Measurements from ENCODE around the gene HDGFL3. TPM values are rescaled to one million over a fixed set of nuclear protein-coding genes. Genes with fewer than 3 reads are reported as not detected.
A peak's percentile ranks its signal among the peaks of the same experiment; 100 is the strongest.
"Not testable (repeated sequence)": the region's sequence is repeated elsewhere in the genome, so short reads cannot be mapped to it uniquely, and the experiment has no call there.

The HDGFL3 gene
- 19.1 TPM for total RNA-seq

- ATAC-seq, result peak; percentile 44
These were observed at the start of gene HDGFL3 for GRCh38 chr15:83207660-83208366. TSS of gene HDGFL3 (minus strand) at chr15:83207823. CDS start at chr15:83207414, 409 bp downstream.

DNA sequence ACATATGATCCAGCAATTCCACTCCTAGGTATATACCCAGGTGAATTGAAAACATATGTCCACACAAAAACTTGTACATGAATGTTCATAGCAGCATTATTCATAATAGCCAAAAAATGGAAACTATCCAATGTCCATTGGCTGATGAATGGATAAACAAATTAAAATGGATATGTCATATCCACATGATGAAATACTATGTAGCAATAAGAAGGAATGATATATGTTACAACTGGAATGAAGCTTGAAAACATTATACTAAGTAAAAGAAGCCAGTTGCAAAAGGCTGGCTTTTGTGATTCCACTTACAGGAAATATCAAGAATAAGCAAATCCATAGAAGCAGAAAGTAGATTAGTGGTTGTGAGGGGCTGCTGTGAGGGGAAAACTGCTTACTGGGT, 43.2 kb upstream of the HDGFL3 start:
- no peak for ATAC-seq

GRCh38 chr15:83249030-83249343, 41.4 kb upstream of the HDGFL3 start:
- ATAC-seq, result no peak

GRCh38 chr15:83248151-83249029, 40.8 kb upstream of the HDGFL3 start:
- ATAC-seq, result peak; percentile 76

DNA sequence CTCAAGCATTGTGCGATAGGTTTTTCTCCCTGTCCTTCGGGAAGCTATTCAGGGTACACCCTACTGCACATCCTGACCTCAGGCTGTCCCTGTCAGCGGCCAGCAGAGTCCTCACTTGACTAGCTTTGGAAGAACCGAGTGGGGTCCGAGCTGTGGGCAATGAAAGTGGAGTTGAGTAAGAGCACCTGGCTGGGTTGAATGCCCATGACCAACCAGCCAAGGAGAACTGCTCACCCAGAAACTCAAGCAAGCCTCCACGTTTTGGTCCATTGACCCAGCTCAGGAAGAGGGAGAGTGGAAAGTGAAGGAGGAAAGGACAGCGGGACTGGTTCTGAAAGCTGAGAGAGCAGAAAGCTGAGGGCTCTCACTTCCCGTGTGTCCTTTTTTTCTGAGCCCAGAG, 36.0 kb upstream of the HDGFL3 start:
- ATAC-seq, result no peak

DNA sequence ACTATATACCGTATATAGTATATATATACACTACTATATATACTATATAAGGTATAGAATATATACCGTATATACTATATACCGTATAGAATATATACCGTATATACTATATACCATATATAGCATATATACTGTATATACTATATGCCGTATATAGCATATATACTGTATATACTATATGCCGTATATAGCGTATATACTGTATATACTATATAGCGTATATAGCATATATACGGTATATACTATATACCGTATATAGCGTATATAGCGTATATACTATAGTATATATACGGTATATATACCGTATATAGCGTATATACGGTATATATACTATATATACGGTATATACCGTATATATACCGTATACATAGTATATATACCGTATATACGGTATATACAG, 22.6 kb upstream of the HDGFL3 start:
- ATAC-seq, result no peak

- ATAC-seq, result no peak
These were observed 17.8 kb upstream of the HDGFL3 start for GRCh38 chr15:83225449-83225848.

GRCh38 chr15:83221781-83222180, 14.2 kb upstream of the HDGFL3 start:
- not testable (repeated sequence) for ATAC-seq

GRCh38 chr15:83219026-83219425, 11.4 kb upstream of the HDGFL3 start:
- no peak for ATAC-seq

DNA sequence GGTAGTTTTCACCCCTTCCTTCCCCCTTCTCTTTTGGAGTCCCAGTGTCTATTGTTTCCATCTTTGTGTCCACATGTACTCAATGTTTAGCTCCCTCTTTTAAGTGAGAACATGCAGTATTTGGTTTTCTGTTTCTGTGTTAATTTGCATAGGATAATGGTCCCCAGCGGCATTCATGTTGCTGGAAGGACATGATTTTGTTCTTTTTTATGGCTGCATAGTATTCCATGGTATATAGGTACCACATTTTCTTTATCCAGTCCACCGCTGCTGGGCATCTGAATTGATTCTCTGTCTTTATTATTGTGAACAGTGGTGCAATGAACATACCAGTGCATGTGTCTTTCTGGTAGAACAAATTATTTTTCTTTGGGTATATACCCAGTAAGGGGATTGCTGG, 7.7 kb upstream of the HDGFL3 start:
- no peak for ATAC-seq

DNA sequence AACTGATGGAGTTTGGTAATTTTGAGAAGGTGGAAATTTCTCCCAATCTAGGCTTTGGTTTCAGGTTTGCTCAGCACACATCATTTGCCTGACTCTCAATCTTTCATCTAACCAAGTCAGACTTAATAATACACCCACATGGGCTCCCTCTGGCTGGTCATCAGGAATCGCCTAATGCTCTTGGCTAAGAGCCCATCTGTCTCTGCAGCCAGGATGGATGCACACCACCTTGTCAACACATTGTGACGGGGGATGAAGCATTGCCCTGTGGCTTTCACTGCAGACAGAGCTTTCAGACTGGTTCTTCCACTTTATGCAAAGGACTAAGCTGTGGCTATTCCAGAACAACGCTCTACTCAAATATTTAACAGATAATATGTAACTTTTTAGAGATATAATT, 3.0 kb upstream of the HDGFL3 start:
- peak; percentile 71 for ATAC-seq

DNA sequence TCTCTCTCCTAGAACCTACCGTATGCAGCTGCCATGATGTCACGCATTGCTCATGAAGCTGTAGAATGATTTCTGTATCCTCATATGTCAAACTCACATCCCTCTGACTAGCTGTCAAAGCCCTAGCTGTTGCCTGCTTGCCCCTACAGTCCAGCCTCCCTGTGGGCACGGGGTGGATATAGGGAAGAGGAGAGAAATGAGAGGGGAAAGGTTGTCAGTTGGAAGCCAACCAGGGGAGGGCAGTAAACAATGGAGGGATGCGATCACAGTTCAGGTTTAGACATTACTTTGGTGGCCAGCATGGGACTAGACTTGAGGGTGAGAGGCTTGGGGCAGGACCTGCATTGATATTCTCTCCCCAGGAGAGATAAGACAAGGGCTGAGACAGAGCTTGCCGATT, 1.7 kb upstream of the HDGFL3 start:
- no peak for ATAC-seq

GRCh38 chr15:83208367-83208661, 691 bp upstream of the HDGFL3 start:
- ATAC-seq, result no peak

- peak; percentile 44 for ATAC-seq
These were observed 489 bp downstream of the HDGFL3 start for GRCh38 chr15:83207009-83207659.

GRCh38 chr15:83206526-83207008, 1.1 kb downstream of the HDGFL3 start:
- ATAC-seq, result no peak

DNA sequence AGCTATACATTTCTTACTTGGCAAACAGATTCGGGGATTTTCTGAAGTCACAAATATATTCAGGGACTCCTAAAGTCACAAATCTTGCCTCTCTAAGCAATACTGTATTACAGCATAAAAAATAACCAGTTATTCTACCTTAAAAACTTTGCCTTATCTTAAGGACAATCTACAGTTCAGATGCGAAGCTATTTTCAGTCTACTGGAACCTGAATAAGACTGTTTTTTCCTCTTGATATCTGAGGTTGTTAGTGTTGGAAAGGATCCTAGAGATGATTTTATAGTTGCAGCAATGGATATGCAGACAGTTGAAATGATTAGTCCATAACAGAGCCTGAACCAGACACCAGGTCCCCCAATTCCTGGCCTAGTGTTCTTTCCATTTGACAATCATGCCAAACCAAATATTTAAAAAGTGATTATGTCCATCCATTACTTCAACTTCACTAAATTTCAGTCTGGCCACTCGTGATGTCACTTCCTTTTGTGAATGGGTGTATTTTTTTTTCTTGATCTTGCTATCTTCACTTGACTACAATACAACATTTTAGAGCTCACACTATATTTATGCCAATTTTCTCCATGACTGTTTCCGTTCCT, 1.8 kb downstream of the HDGFL3 start:
- ATAC-seq, result no peak

- no peak for ATAC-seq
These were observed 2.9 kb downstream of the HDGFL3 start for GRCh38 chr15:83204697-83205096.

DNA sequence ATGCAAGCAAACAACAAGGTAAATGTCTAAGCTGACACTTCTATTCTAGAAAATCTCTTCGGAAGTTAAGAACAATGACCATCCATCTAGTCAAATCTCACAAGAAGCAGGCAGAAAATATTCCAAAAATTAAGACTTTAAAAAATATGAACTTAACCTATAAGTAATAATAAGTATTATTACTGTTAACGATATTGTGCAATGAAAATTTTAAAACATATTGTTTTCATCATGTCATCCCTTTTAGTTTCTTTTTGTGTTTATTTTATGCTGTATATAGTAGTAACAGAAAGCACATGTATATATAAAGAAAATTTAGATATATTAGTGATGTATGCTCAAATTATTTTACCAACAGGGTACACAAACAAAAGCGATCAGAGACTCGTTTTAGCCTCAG, 4.1 kb downstream of the HDGFL3 start:
- ATAC-seq, result no peak

DNA sequence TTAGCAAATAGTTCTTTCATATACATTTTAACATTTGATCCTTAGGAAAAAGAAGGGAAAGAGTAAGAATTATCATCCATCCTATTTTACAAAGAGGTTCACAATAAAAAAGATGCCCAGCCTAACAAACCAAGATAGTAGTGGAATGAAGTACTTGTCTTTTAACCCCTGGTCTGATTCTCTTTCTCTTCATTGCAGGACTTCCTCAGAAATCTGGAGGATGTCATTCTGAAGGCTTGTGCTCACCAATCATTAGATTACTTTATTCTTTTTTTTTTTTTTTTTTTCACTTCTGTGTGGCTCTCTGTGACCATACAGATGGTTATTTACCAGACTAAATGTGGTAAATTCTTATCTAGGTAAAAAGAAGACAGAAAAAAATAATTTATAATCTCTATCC, 7.0 kb downstream of the HDGFL3 start:
- no peak for ATAC-seq

DNA sequence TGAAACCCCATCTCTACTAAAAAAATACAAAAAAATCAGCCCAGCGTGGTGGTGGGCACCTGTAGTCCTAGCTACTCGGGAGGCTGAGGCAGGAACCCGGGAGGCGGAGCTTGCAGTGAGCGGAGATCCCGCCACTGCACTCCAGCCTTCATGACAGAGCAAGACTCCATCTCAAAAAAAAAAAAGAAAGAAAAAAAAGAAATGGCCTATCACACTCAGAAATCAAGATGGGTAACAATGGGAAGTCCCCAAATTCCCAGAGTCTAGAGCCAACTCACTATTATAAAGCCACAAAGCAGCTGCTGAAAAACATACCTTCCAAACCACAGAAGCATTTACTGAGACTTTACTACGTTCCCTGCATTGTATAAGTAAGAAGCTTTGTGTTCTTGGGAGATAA, 7.5 kb downstream of the HDGFL3 start:
- ATAC-seq, result no peak

- no peak for ATAC-seq
These were observed 8.3 kb downstream of the HDGFL3 start for GRCh38 chr15:83199288-83199687.

DNA sequence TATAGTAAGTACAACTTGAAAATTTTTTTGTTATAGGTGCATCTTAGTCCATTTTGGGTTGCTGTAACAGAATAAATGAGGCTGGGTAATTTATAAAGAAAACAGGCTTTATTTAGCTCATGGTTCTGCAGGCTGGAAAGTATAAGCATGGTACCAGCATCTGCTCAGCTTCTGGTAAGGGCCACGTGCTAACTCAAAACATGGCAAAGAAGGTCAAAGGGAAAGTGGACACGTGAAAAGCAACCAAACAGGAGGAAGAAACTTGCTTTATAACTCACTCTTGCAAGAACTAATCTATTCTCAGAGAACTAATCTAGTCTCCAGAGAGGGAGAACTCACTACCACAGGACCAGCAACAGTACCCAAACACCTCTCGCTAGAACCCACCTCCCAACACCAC, 9.1 kb downstream of the HDGFL3 start:
- ATAC-seq, result no peak

DNA sequence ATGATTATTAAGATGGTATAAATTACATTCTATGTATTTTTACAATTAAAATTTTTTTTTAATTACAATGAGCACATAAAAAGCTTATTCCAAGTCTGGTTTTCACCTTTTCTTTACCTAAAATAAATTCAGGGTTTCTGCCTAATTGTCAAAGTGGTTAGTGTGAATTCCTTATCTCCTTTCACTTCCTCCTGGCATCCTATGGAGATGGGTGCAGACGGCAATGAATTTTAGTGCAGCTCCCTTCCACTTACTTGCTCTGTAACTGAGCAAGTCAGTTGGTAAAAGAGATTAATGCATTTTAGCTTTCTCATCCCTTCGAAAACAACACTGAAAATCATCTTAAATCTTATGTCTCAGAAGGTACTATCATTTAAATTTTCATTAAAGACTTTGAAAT, 13.1 kb downstream of the HDGFL3 start:
- no peak for ATAC-seq
